ENCODE data around the gene KRTAP3-2. TPM values are rescaled to one million over a fixed set of nuclear protein-coding genes. Genes with fewer than 3 reads are reported as not detected.

KRTAP3-2 gene
- total RNA-seq, 1 donor from 2014 or later, result not detected

DNA sequence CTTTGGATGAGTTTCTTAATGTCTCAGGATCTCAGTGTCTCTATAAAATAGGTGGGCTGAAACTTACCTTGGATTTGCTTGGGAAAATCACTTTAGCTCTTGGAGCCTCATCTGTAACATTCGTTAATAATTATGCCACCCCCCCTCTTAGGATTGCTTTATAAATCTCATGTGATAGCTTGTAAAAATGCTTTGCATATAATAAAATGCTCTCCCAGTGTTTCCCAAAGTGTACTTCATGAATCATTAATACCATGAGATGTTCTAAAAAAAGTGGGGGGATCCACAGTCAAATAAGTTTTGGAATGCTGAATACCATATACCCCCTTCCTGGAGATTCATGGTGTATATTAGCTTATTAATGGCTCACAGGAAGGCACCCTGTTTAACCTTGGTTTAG is 38.1 kb downstream of the KRTAP3-2 start:
- ATAC-seq, result no peak

DNA sequence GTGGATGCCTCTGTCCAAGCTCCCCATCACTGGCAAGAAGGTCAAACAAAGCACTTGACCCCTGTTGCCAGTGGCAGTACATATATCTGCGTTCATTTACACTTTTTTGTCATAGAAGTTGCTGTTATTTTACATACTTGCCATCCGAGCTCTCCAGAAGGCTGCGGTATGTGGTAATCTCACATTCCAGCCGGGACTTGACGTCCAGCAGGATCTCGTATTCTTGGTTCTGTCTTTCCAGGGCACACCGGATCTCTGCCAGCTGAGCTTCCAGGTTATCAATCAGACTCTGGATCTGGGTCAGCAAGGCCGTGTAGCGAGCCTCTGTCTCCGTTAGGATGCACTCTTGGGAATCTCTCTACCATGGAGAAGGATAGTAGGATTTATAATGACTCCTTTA is 39.6 kb downstream of the KRTAP3-2 start:
- ATAC-seq, result no peak

DNA sequence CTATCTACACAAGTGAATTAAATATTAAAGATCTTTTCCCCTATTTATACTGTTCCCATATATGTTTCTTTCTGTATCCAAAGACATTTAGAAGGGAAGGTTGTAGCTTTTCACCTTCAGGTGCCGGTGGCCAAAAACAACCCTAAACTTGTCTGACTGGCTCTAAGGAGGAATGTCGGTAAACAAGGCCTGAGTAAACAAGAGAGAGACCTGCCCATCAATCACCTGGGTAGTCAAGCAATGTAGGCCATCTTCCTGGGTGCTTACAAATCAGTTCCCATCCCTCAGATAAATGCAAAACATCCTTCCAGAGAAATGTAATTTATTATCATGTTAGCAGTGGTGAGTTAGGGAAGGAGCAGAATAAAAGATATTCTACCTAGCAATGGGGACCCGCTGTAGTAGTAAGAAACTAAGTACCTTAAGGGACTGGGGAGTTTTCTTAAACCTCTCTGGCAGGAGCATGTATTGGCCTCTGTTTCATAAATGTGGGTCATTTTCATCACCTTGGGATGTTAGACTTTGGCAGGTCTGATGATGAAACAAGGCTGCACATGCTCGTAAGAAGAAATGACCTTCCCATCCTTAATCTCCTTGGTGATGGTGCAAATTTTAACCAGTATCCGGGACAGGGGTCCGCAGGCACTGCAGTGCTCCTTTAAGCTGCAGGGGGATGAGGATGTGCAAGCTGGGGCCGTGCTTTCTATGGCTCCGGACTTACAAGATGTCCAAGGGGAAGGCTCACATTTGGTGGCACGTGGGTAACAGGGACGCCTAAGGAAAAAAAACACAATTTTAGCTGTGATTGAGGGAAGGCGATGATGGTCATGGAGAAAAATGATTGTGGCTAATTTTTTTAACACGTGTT is 41.4 kb downstream of the KRTAP3-2 start:
- ATAC-seq, result peak; percentile 65

DNA sequence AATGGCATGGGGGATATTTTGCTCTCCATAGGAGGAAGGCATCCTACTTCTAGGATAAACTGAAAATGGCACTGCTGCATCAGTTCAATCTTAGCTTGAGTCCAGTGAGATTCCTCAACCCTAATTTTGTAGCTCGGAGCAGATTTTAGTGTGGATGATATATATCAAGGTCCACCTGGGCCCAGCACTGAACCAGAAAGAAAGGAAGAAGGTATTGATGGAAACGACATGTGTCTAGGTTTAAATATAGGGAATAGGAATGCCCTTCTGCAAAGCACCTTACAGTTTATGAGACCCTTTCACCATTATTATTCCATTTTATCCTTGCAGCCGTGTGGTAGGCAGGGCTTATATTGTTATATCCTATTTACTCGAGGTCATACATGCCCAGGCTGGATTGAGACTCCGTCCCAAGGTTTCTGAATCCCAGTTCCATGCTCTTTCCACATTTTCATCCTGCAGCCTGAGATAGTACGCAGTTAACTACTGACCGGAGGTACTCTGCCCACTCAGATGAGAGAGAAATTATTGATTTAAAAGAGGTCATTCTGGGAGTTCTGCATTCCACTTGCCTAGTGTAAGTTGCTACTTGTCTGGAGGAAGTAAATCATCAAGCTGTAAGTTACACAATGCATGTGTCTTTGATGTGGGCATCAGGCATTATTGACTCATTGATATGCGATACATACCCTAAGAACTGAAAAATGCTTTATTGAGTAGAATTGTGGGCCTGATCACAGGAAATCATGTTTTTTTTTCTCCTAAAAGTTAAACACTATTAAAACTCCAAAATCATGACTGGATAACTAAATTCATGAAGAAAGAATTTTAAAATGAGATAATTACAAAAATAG is 43.1 kb downstream of the KRTAP3-2 start:
- peak; percentile 35 for ATAC-seq

DNA sequence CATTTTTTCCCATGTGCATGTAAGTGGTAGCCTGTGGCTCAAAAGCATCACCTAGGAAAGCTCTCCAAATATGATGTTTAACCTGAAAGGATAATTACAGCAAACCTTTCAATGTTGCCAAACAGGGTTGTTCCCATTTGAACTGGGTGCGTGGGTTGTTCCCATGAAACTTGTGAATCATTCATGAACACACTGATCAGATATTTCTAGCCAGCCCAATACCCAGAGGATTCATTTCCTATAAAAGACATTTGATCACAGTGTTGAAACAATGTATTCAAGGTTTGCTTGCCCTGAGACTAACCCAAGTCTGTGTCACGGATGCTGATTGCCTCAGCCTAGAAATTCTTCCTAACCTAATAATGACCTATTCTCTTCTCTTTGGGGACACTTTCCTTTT is 45.8 kb downstream of the KRTAP3-2 start:
- peak; percentile 84 for ATAC-seq

DNA sequence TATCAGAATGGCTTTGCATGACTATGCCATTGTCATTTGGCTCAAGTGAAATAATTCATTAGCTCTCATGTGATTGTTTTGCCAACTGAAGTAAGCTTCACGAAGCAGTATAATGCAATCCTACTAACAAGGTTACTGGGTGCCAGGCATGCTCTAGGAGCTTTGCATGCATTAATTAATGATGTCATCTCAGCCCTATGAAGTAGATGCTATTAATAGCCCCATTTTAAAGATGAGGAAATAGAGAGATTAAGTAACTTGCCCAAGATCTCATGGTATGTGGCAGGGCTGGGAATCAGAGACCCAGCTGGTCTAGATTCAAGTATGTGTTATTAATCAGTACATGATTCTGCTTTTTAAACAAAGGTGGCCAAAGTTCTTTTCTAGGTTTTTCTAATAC is 47.0 kb downstream of the KRTAP3-2 start:
- ATAC-seq, result peak; percentile 89

DNA sequence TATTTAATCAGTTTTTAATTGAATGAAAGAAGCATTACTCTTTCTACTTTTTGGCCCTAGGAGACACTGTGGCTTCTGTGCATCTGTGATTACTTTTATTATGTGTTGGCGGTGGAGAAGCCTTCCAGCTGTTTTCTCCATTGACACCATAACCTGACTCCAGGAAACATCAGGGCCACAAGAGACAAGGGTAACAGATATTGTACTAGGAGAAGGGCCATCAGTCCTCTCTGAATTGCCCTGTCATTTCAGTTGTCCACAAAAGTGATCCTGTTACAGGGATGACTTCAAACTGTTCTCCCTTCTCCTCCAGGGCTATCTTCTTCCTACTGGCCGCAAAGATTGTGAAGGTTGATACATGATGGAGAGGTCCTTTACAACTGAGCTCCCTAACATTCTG is 47.6 kb downstream of the KRTAP3-2 start:
- no peak for ATAC-seq

DNA sequence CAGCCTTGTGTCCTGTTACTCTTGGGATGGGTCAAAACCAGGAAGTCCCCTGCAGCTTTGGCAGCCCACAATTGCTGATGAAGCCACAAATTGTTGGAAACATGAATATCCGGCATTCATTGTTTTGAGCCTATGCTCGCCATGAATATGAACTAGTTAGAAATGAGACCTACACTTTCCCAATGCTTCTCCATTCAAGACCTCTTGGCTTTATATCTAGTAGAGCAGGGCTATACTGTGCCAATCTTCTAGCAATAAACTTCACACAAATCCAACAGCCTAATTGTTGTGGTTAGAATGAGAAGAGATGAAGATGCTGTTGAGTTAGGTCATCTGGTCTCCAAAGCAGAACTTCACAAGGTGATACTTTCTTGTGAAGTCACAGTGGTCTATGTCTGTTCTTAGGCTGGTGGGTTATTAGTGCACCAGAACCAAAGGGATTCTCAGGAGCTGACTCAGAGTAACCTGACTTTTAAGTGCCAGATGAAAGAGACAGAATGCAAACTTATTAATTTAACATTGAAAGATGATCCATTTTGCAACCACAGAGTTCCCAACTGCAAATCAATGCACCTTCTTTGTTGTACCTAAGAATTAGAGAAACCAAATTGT is 48.6 kb downstream of the KRTAP3-2 start:
- ATAC-seq, result no peak

DNA sequence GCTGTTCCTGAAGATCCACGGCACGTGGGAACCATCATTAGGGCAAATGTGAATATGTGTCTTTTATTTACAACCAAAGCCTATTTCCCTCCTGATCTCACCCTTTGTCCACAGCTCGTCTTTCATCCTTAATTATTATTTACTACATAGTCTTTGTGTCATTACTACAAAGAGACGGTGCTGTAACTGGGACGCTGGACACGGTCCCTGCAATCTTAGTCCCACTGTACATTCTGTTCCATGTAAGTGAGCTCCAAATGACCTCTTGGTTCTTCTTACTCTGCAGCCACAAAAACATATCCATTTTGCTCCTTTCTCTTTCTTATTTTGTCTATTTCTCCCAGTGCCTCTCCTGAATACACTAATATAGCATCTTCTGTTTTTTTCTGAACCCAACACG is 49.5 kb downstream of the KRTAP3-2 start:
- no peak for ATAC-seq

DNA sequence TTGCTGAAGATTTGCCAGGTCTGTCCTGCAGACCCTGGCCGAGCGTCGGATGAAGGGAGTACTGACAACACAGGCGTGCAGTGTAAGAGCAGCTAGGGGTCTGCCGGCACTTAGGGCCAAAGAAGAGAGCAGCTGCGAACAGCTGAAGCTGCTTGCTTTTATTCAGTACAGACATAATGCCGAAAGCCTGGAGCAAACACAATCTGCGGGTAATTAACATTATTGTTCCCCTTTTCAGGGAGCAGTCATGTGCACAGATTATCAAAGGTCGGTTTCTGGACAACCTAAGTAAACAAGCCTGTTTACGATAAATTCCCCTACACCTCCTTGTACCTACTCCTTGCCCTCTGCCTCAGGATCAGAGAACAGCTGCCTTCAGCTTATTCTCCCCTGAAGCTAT is 50.3 kb downstream of the KRTAP3-2 start:
- ATAC-seq, result no peak

Other genes starting within 250 kb of the KRTAP3-2 start
- not detected for gene KRT25, start 244.6 kb downstream of the KRTAP3-2 start, total RNA-seq
- gene KRT26, start 227.7 kb downstream of the KRTAP3-2 start, total RNA-seq, result not detected
- gene KRT27, start 217.4 kb downstream of the KRTAP3-2 start, total RNA-seq, result not detected
- not detected for gene KRT28, start 199.9 kb downstream of the KRTAP3-2 start, total RNA-seq
- gene KRT10, start 177.3 kb downstream of the KRTAP3-2 start, total RNA-seq, result 50.3 TPM
- gene KRT12, start 132.7 kb downstream of the KRTAP3-2 start, total RNA-seq, result not detected
- gene KRT20, start 114.7 kb downstream of the KRTAP3-2 start, total RNA-seq, result 0.20 TPM
- gene KRT23, start 62.3 kb downstream of the KRTAP3-2 start, total RNA-seq, result 3.1 TPM
- not detected for gene KRT39, start 33.0 kb downstream of the KRTAP3-2 start, total RNA-seq
- gene KRT40, start 15.6 kb downstream of the KRTAP3-2 start, total RNA-seq, result not detected
- gene KRTAP3-3, start 5.7 kb downstream of the KRTAP3-2 start, total RNA-seq, result not detected
- not detected for gene KRTAP3-1, start 9.2 kb upstream of the KRTAP3-2 start, total RNA-seq
- gene KRTAP1-5, start 27.3 kb upstream of the KRTAP3-2 start, total RNA-seq, result not detected
- not detected for gene KRTAP1-4, start 30.3 kb upstream of the KRTAP3-2 start, total RNA-seq
- not detected for gene KRTAP1-3, start 35.0 kb upstream of the KRTAP3-2 start, total RNA-seq
- gene KRTAP1-1, start 41.5 kb upstream of the KRTAP3-2 start, total RNA-seq, result not detected
- gene KRTAP2-1, start 47.4 kb upstream of the KRTAP3-2 start, total RNA-seq, result not detected
- not detected for gene KRTAP2-2, start 55.3 kb upstream of the KRTAP3-2 start, total RNA-seq
- not detected for gene KRTAP2-3, start 60.2 kb upstream of the KRTAP3-2 start, total RNA-seq
- gene KRTAP2-4, start 66.0 kb upstream of the KRTAP3-2 start, total RNA-seq, result not detected
- not detected for gene KRTAP4-7, start 84.2 kb upstream of the KRTAP3-2 start, total RNA-seq
- not detected for gene KRTAP4-8, start 98.2 kb upstream of the KRTAP3-2 start, total RNA-seq
- gene KRTAP4-16, start 102.3 kb upstream of the KRTAP3-2 start, total RNA-seq, result not detected
- gene KRTAP4-9, start 105.5 kb upstream of the KRTAP3-2 start, total RNA-seq, result not detected
- not detected for gene KRTAP4-11, start 118.5 kb upstream of the KRTAP3-2 start, total RNA-seq
- gene KRTAP4-12, start 124.3 kb upstream of the KRTAP3-2 start, total RNA-seq, result not detected
- not detected for gene KRTAP4-6, start 140.6 kb upstream of the KRTAP3-2 start, total RNA-seq
- not detected for gene KRTAP4-5, start 149.9 kb upstream of the KRTAP3-2 start, total RNA-seq
- not detected for gene KRTAP4-4, start 160.8 kb upstream of the KRTAP3-2 start, total RNA-seq
- not detected for gene KRTAP4-3, start 168.3 kb upstream of the KRTAP3-2 start, total RNA-seq
- gene KRTAP4-2, start 178.3 kb upstream of the KRTAP3-2 start, total RNA-seq, result not detected
- gene KRTAP4-1, start 185.0 kb upstream of the KRTAP3-2 start, total RNA-seq, result not detected
- gene KRTAP9-1, start 190.0 kb upstream of the KRTAP3-2 start, total RNA-seq, result not detected
- gene KRTAP9-2, start 226.7 kb upstream of the KRTAP3-2 start, total RNA-seq, result not detected
- not detected for gene KRTAP9-3, start 232.5 kb upstream of the KRTAP3-2 start, total RNA-seq
- gene KRTAP9-8, start 238.1 kb upstream of the KRTAP3-2 start, total RNA-seq, result not detected
- gene KRTAP9-4, start 249.8 kb upstream of the KRTAP3-2 start, total RNA-seq, result not detected

Data from esophagus mucosa (tissue), 1 donor.